Measurements from ENCODE around the gene KCNE2.
A peak's percentile ranks its signal among the peaks of the same experiment; 100 is the strongest.

KCNE2 gene

DNA sequence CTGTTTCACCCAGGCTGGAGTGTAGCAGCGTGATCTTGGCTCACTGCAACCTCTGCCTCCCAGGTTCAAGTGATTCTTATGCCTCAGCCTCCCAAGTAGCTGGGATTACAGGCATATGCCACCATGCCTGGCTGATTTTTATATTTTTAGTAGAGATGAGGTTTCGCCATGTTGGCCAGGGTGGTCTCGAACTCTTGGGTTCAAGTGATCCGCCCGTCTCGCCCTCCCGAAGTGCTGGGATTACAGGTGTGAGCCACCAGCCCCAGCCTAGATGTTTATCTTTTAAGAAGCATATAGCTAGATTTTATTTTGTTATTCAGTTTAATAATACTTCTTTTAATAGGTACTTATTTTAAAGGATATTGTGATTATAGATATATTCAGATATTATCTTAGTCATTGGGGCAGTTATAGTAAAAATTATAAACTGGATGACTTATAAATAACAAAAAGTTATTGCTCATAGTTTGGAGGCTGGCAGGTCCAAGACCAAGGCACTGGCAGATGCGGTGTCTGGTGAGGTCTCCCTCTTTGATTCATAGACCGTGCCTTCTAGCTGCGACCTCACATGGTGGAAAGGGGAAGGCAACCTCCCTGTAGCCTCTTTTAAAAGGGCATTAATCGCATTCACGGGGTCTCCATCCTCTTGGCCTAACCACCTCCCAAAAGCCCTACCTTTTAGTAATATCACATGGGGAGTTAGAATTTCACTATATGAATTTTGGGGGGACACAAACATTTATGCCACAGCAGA lies 3.1 kb upstream of the KCNE2 start:
- no peak overlapping the region for H3K4me3 ChIP-seq (ENCODE audit: low read depth, low read length)
- TF ChIP-seq CTCF (IDR thresholded peaks at IDR 0.05; ENCODE audit: control insufficient read depth, extremely low read depth, insufficient read depth): no peak
- no peak for DNase-seq (ENCODE audit: low read depth)

- no peak overlapping the region for H3K4me3 ChIP-seq (ENCODE audit: low read depth, low read length)
- no peak for DNase-seq (ENCODE audit: low read depth)
- TF ChIP-seq CTCF (IDR thresholded peaks at IDR 0.05; ENCODE audit: control insufficient read depth, extremely low read depth, insufficient read depth): no peak
Observed at GRCh38 chr21:34362136-34362444, 1.7 kb upstream of the KCNE2 start.

DNA sequence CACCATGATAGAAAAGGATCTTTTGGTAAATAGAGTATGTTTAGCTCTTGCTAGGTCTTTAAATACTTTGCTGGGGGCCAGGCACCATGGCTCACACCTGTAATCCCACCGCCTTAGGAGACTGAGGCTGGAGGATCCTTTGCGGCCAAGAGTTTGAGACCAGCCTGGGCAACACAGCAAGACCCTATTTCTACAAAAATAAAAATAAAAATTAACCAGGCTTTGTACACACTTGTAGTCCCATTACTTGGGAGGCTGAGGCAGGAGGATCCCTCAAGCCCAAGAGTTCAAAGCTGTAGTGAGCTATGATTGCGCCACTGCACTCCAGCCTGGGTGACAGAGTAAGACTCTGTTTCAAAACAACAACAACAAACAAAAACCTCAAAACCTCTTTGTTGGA lies 1.1 kb upstream of the KCNE2 start:
- TF ChIP-seq CTCF (IDR thresholded peaks at IDR 0.05; ENCODE audit: control insufficient read depth, extremely low read depth, insufficient read depth): no peak
- no peak for DNase-seq (ENCODE audit: low read depth)
- H3K4me3 ChIP-seq (ENCODE audit: low read depth, low read length): no peak overlapping the region

- no peak for TF ChIP-seq CTCF (IDR thresholded peaks at IDR 0.05; ENCODE audit: control insufficient read depth, extremely low read depth, insufficient read depth)
- no peak overlapping the region for H3K4me3 ChIP-seq (ENCODE audit: low read depth, low read length)
- no peak for DNase-seq (ENCODE audit: low read depth)
Observed at GRCh38 chr21:34364921-34365320, 1.1 kb downstream of the KCNE2 start.

GRCh38 chr21:34365809-34366208 lies 2.0 kb downstream of the KCNE2 start:
- DNase-seq (ENCODE audit: low read depth): no peak
- H3K4me3 ChIP-seq (ENCODE audit: low read depth, low read length): no peak overlapping the region
- no peak for TF ChIP-seq CTCF (IDR thresholded peaks at IDR 0.05; ENCODE audit: control insufficient read depth, extremely low read depth, insufficient read depth)

GRCh38 chr21:34367320-34367935 lies 3.6 kb downstream of the KCNE2 start:
- DNase-seq (ENCODE audit: low read depth): peak; percentile 58
- peak; percentile 75 for TF ChIP-seq CTCF (IDR thresholded peaks at IDR 0.05; ENCODE audit: control insufficient read depth, extremely low read depth, insufficient read depth)
- no peak overlapping the region for H3K4me3 ChIP-seq (ENCODE audit: low read depth, low read length)

DNA sequence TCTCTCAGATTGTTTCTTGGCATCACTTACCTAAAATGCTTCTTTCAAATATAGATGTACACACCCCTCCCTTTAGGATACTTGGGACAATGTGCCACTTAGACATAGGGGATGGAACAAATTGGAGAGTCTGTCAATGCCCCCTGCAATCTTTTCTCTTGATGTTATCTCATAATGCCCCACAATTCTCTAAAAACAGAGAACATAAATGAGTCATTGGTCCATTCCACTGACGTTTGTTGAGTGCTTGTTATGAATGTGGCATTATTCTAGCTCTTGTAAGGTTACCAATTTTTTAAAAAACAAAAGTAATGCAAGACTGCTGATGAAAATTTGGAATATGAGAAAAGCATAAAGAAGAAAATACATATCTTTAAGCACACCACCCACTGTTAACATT lies 5.9 kb downstream of the KCNE2 start:
- TF ChIP-seq CTCF (IDR thresholded peaks at IDR 0.05; ENCODE audit: control insufficient read depth, extremely low read depth, insufficient read depth): no peak
- DNase-seq (ENCODE audit: low read depth): no peak
- no peak overlapping the region for H3K4me3 ChIP-seq (ENCODE audit: low read depth, low read length)
